ENCODE measurements around the gene IGFL4. TPM values are rescaled to one million over a fixed set of nuclear protein-coding genes. Genes with fewer than 3 reads are reported as not detected.

The IGFL4 gene
- polyA plus RNA-seq, 3 donors = 0.02 TPM; not detected in 2

DNA sequence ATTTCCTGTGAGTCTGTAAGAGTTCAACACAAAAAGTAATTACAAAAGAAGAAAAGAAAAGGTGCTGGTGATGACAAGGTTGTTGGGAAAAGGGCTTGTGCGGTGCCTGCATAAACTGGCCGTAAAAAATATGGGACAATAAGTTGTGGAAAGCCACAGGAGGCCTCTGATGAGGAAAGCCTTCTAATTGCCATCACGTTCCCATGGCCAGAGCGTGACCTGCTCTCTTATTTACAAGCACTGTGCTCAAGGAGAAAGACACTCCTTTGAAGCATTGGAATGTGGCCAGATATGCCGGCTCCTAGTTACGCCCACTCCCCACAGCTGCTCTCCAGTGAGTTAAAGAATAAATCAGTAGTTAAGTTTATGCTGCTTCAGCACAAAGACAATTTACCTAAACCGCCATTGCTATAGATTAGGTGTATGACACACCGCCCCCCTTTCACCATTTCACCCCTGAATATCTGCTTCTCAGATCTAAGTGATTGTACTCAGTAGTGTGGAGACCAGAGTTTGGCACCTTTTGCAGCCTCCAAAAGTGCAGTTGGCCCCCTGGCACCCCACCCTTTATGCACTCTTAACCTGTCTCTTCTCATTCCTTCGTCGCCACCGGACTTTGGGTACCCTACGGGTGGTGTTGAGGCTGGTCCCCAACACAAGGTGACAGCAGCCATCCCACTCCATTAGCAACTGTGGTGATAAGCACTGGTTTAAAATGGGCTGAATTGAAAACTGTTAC is 9.8 kb downstream of the IGFL4 start:
- no peak overlapping the region for H3K27ac ChIP-seq (ENCODE audit: low read depth, low read length)
- 51 to 69% (median 60%) methylated on average over 12 of the region's 12 CpGs for WGBS, 3 donors

DNA sequence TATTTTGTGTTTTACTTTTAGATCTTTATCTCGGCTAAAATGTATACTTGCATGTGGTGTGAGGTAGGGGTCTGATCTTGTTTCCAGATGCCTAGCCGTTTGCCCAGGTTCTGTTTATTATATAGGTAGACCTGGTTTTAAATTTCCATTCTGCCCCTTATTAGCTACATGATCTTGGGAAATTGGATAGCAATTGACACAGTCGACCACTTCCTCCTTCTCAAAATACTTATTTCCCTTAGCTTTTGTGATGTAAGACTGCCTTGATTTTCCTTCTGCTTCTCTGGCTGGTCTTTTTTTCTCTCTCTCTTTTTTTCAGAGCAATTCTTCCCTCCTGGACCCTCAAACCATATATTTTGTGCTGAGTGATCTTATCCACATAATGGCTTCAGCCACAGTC is 15.0 kb downstream of the IGFL4 start:
- H3K27ac ChIP-seq (ENCODE audit: low read depth, low read length) = no peak overlapping the region
- WGBS, 3 donors = 50 to 77% (median 56%) methylated on average over 3 of the region's 3 CpGs

DNA sequence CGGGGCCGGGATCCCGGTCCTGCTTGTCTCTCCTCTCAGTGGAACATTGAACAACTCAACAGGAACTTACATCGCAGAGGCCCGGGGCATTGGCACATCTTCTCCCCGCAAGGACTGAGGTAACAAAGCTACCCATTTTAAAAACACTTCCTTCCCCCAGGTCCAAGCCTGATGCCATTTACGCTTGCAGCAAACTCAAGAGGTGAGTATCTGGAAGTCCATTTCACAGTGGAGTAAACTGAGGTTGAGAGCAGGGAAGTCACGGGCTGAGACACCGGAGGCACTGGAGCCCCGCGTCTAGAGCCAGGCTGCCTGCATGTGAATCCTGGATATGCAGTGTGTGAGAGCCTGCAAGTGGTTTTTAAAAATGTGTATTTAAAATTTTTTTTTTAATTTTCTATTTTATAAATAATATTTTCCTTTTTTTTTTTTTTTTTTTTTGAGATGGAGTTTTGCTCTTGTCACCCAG is 17.5 kb downstream of the IGFL4 start:
- H3K27ac ChIP-seq (ENCODE audit: low read depth, low read length) = no peak overlapping the region
- WGBS, 3 donors = 40 to 60% (median 45%) methylated on average over 11 of the region's 11 CpGs

DNA sequence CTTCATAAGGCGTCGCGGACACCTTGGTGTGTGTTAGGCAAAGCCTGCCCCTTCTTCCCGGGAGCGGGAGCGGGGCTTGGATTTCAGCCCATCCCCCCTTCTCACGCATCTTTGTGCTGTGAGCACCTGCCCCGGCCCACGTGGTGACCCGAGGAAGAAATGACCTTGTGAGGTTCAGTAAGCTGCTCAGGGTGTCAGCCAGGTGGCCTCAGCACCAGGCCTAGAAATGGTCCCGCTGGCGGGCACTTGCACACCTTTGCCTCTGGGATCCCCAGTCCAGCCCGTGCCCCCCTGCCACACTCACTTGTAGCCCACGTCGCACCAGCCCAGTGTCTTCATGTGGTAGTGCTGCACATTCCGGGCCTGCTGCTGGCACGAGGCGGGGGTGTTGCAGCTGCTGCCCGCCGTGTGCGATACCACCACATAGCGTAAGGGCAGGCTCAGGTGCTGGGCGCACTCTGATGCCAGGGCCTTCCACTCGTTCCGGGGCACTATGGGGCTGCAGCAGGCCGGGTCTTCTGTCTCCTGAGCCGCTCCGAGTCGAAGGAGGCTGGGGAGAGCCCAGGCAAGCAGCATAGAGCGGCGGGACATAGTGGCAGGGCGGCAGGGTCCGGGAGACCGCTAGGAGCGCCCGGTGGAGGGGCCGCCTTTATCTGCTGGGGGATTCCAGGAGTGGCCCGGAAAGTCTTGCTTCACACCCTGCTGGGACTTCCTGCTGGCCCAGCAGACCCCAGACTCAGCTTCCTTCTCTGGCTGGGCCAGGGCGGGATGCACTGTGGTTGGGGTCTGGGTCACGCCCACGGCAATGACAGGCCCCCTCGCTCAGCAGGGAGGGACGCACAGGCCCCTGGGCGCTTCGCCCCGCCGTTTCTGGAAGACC is 18.1 kb downstream of the IGFL4 start, which contains the start of gene PGLYRP1:
PGLYRP1 (minus strand) TSS at position 623 of the 880 bp plus-strand sequence; CDS start at position 591, 32 bp downstream.
- 19 to 28% (median 22%) methylated on average over 46 to 47 of the region's 47 CpGs for WGBS, 3 donors
- no peak within 1 kb of the TSS for H3K27ac ChIP-seq (ENCODE audit: low read depth, low read length)

DNA sequence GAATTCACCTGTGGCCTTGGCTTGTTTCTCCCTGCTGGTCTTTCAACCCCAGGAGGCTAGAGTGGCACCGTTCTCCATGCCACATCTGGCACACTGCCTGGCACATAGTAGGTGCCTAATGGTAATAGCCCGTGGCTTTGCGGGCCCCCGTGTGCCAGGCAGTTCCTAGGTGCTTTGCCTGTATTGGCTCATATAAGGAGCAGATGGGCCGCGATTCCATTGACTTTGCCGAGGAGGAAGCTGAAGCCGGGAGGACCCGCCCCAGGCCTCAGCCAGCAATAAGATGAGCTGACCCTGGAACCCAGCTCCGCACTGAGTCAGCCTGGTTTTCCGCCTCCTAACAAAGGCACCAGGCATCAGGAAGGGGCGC is 18.8 kb downstream of the IGFL4 start:
- H3K27ac ChIP-seq (ENCODE audit: low read depth, low read length) = no peak overlapping the region
- 36 to 43% (median 40%) methylated on average over 12 of the region's 12 CpGs for WGBS, 3 donors

DNA sequence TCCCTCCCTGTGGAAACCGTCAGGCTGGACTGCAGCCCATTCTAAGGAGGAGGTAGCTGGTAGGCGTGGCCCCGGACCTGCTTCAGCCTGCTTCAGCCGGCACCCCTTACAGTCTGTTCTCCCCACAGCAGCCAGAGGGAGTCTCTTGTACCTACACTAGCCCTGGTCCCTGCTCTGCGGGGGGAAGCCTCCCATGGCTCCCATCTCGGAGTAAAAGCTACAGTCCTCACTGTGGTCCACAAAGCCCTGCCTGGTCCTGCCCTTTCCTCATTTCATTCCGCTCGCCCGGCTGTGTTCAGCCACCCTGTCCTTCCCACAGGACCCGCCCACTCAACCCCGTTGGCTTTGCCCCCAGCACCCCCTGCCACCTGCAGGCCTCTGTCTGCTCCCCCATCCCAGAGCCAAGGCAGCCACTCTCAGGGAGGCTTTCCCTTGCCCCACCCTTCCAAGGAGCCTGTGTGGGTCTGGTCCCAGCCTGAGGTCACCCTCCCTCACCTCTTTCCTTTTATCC is 19.2 kb downstream of the IGFL4 start:
- no peak overlapping the region for H3K27ac ChIP-seq (ENCODE audit: low read depth, low read length)
- WGBS, 3 donors = 37 to 60% (median 59%) methylated on average over 11 of the region's 11 CpGs

DNA sequence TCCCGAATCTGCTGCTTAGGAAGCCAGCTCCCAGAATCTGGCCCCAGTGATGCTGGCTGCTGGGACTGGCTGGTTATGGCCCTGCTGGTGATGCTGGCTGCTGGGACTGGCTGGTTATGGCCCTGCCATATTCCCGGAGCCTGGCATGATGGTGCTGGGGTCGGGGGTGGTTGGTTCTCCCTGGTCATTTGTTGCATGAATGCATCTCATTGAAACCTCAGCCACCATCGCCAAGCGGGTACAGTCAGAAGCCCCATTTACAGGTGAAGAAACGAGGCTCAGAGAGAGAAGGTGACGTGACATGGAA is 20.0 kb downstream of the IGFL4 start:
- WGBS, 3 donors = 88 to 94% (median 92%) methylated on average over 7 of the region's 7 CpGs
- no peak overlapping the region for H3K27ac ChIP-seq (ENCODE audit: low read depth, low read length)

DNA sequence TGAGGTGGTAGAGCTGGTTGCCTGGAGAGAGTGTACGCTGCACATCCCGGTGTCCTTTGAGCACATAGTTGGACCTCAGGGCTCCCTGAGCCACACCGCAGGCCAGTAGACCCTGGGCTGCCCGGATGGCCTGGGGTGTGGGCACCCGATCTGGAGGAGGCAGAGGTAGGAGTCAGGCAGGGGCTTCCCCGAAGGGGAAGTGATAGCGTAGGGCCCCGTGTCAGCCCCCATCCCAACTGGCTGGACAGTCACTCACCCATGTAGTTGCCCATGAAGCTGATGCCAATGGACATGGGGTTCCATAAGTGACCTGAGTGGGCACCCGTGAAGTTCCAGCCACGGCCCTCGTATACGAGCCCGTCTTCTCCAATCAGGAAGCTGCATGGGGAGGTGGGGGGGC is 21.5 kb downstream of the IGFL4 start:
- no peak overlapping the region for H3K27ac ChIP-seq (ENCODE audit: low read depth, low read length)
- 75 to 94% (median 85%) methylated on average over 12 to 13 of the region's 13 CpGs for WGBS, 3 donors

DNA sequence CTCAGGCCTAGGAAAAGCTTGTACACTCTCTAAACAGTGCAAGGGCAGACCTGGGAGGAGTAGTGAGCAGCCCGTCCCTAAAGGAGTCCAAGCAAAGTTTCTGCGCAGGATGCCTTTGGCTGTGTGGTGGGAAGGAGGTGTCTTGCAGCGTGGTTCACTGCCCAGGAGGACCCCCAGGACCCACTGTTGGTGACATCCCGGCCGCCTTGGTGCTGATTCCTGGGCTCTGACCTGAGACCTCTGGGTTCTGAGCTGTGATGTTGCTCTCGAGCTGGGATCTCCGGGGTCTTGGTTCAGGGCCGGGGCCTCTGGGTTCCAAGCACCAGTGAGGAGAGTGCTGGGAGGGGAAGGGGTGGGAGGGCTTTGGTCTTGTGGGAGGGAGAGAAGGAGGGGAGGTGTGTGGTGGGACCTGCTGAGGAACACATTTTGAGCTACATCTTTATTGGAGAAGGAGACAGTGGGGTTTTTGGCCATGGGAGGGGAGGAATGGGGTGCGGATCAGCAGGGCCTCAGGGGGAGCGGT is 22.0 kb downstream of the IGFL4 start:
- WGBS, 3 donors = 94 to 97% (median 95%) methylated on average over 10 of the region's 10 CpGs
- no peak overlapping the region for H3K27ac ChIP-seq (ENCODE audit: low read depth, low read length)

DNA sequence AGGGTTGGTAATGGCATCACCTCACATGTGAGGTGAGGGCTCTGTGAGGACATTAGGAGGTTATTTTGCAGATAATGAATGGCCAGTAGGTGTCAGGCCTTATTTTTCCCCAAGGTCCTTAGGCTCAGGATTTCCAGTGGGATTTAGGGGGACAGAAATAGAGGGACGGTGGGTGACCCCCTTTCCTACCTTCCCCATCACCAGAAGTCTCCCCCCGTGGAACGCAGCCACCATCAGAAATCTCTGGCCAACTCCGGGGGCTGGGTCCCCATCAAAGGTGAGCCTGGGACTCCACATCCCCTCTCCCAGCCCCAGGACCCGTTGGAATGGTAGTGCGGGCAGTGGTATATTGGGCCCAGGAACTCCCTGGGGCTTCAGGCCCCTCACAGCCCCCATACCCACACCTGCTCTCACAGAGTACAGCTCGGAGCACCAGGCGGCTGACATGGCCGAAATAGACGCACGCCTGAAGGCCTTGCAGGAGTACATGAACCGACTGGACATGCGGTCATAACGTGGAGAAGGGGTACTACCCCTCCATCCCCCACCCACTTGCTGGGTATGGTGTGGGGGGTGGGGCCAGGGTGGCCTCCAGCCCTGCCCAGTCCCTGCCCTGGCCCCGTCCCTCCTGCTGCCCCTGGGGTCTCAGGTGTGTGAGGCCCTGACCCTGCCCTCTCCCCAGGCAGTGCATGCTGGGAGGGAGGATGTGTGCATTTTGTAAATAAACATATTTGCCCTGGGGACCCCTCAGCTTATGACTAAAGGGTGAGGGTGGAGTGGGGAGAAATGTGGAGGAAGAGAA is 22.7 kb downstream of the IGFL4 start:
- 91 to 96% (median 93%) methylated on average over 15 of the region's 15 CpGs for WGBS, 3 donors
- no peak overlapping the region for H3K27ac ChIP-seq (ENCODE audit: low read depth, low read length)

DNA sequence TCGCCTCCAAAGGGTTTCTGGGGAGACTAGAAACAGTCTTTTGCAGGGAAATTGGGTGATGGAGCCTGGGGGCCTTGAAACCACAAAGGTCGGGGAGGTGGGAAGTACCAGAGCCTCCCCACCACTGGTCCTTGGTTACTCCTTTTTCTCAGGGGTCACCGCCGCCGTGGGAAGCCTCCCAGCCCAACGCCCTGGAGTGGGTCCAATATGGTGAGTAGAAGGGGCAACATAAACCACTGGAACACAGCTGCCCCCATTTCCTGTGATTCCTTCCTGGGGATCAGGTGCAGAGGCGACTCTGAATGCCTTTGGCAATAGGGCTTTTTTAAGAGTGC is 23.7 kb downstream of the IGFL4 start:
- 40 to 48% (median 43%) methylated on average over 7 of the region's 7 CpGs for WGBS, 3 donors
- no peak overlapping the region for H3K27ac ChIP-seq (ENCODE audit: low read depth, low read length)

DNA sequence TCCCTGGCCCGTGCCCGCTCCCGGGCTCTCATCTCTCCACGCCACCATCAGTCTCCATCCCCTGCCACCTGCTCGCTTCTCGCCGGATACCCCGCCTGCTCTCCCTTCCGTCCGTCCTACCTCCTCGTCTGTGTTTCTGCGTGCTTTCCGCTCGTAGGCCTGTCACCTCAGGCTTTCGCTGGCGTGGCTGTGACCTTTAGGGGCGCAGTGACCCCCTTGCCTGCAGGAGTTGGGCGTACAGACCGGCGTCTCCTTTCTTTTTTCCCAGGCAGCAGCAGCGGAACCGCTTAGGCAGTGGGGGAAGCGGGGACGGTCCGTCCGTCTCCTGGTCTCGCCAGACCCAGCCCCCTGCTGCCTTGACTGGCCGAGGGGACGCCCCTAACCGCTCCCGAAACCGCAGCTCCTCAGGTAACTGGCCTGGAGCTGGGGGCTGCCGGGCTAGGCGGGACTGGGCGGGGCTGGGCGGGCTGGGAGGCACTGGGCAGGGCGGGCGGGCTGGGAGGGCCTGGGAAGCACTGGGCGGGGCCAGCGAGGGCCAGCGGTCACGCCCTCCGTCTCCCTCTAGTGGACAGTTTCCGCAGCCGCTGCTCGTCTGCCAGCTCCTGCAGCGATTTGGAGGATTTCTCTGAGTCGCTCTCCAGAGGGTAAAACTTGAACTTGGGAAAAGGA is 24.2 kb downstream of the IGFL4 start:
- H3K27ac ChIP-seq (ENCODE audit: low read depth, low read length) = no peak overlapping the region
- WGBS, 3 donors = 1 to 2% (median 2%) methylated on average over 44 to 48 of the region's 48 CpGs

DNA sequence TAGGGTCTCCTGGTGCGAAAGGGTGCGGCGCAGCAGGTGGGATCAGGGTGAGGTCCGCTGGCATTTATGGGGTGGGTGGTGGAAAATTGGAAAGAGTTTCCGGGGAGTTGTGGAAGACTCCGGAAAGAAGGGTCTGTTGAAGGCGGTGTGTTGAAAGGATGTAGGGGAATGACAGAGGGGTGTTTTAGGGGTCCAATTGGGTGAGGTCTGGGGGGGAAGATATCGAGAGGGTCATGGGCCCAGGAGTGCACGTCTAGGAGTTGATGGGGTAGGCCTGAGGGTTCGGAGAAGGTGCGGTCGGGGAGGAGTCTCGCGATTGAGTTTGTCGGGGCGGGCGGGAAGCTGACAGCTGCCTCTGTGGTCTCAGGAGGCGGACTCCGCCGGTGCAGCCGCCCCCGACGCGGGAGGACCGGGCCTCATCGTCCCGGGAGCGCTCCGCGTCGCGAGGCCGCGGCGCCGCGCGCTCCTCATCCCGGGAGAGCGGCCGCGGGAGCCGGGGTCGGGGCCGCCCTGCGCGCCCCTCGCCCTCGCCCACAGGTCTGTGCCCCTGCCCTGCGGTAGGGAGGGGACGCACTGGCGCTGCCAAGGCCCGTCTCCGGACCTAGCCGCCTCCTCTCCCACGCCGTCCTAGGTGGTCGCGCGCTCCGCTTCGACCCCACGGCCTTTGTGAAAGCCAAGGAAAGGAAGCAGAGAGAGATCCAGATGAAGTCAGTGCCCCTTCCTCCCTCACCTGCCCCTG is 24.9 kb downstream of the IGFL4 start:
- H3K27ac ChIP-seq (ENCODE audit: low read depth, low read length) = no peak overlapping the region
- 6 to 8% (median 7%) methylated on average over 25 to 63 of the region's 63 CpGs for WGBS, 3 donors

DNA sequence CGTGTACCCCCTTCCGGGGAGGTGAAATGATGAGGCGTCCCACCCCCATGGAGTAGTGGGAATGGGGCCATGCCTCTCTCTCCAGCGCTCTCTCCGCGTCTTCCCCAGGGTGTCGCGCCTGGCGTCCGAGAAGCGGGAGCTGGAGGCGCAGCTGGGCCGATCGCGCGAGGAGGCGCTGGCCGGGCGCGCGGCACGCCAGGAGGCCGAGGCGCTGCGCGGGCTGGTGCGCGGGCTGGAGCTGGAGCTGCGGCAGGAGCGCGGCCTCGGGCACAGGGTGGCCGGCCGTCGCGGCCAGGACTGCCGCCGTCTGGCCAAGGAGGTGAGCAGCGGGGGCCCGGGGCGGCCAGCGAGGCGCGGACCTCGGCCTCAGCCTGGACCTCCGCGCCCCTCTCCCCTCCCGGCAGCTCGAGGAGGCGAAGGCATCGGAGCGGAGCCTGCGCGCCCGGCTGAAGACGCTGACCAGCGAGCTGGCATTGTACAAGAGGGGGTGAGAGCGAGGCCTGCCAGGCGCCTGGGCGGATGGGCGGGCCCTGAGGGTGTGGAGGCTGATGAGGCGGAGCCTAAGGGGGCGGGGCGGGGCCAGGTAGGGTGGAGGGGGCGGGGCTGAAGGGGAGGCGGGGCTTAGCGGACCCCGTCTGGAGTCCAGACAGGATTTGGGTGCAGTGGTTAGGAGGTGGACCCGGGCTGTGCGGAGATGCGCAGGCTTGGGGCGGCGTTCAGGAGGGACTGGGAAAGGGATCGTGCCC is 25.7 kb downstream of the IGFL4 start:
- WGBS, 3 donors = 7 to 25% (median 10%) methylated on average over 66 to 74 of the region's 74 CpGs
- H3K27ac ChIP-seq (ENCODE audit: low read depth, low read length) = no peak overlapping the region

DNA sequence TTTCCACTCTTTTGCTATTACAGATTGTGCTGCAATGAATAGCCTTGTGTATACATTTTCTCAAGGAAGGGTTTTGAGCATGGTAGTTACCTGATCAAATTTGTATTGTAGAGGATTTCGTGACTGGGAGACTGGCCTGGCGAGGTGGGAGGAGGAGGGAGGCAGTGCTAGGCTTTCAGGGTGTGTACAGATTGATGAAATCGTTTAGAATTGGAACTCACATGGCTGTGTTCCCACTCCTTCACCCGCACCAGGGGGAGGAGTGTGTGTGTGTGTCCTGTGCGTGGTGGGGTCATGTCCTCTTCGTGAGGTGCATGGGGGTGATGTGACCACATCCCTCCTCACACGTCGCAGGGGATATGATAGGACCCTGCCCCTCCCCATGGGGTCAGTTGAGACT is 26.3 kb downstream of the IGFL4 start:
- WGBS, 3 donors = 27 to 53% (median 51%) methylated on average over 8 of the region's 8 CpGs
- H3K27ac ChIP-seq (ENCODE audit: low read depth, low read length) = no peak overlapping the region

DNA sequence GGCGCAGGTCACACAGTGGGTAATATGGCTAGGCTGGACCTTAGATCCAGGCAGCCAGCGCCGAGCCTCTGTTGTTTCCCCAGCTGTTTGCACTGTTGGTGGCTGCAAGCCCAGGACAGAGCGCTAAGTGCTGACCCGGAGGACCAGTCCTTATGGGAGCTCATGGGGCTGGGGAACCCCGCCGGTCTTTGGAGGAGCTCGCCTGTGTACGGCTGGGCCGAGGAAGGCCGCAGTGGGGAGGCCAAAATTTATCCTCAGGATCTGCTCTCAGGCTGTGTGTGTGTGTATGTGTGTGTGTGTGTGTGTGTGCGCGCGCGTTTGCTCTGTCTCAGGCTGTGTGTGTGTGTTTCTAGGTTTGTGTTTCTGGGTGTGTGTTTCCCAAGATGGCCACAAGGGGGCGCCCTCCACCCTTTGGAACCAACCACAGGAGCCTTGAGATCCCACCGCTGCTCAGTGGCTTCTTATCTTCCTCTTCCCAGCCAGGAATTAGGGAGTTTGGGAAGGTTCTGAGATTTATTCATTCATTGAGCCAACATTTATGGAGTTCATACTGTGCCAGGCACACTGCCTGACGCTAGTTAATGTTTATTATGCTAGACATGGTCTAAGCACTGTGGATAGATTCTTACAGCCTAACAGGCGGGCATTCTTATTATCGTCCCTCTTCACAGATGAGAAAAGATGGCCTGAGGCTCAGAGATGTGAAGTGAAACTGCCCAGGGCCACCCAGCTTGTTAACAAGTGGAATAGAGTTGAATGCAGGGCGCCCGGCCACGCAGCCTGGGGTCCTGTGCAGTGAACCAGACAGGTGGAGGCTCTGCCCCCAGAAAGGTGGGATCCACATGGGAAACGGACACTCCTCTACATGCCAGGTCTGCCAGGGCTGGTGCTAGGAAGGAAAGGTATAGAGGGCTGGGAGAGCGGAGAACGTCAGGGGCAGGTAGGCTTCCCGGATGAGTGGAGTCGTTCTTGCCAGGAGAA is 31.0 kb downstream of the IGFL4 start:
- 50 to 63% (median 52%) methylated on average over 28 of the region's 28 CpGs for WGBS, 3 donors
- H3K27ac ChIP-seq (ENCODE audit: low read depth, low read length) = no peak overlapping the region
